HG02852 (cell line): Measurements from ENCODE around the gene ABCA1.
"Not testable (repeated sequence)": the region's sequence is repeated elsewhere in the genome, so short reads cannot be mapped to it uniquely, and the experiment has no call there.

Experiments used
- ATAC-seq: cut with Tn5 transposase; IDR thresholded peaks from one replicate; pipeline ENCODE4 v1.9.1; 2021; ENCODE audit warnings: mild to moderate bottlenecking, moderate library complexity; ENCODE audit not compliant: unreplicated experiment

ABCA1 gene

DNA sequence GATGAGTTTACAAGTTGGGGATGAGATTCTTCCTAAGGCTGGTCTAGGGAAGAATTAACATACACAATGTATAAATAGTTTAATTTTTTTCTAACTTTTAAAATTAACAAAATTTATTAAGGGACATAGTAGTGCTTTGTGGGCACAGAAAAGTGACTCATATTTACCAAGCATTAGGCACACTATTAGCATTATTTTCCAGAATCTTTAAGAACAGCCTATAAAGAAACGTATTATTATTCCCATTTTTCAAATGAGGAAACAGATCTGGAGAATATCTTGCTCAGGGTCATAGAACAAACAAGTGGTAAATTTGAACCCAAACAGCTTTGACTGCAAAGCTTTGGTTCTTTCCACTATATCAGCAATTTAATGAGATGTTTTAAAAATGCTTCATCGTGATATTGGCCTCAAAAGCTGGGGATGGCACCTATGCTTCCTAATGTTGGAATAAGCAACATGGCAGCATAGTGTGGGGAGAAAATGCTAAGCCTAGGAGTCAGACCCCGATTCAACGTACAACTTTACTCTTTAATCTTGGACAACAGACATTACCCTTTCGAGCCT, 55.9 kb downstream of the ABCA1 start:
- ATAC-seq, result no peak

GRCh38 chr9:104869811-104870210, 58.1 kb downstream of the ABCA1 start:
- ATAC-seq, result no peak

GRCh38 chr9:104868687-104869404, 59.1 kb downstream of the ABCA1 start:
- ATAC-seq, result peak; percentile 97

- ATAC-seq, result no peak
These were observed 59.7 kb downstream of the ABCA1 start for GRCh38 chr9:104868303-104868686.

DNA sequence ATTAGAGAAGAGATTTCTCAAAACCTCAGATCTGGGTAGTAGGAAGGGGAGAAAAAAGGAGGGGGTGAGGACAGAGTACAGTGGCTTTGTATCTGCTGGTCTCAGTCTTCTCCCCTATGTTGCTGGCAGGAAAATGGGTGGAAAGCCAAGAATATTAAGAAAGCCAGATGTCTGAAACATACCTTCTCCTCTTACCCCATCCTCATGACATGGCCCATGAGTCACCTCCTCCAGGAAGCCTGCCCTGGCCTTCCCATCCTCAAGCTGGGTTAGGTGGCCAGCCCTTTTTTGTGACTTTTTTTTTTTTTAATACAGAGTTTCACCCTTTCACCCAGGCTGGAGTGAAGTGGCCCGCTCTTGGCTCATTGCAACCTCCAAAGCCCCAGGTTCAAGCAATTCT, 61.8 kb downstream of the ABCA1 start:
- no peak for ATAC-seq

DNA sequence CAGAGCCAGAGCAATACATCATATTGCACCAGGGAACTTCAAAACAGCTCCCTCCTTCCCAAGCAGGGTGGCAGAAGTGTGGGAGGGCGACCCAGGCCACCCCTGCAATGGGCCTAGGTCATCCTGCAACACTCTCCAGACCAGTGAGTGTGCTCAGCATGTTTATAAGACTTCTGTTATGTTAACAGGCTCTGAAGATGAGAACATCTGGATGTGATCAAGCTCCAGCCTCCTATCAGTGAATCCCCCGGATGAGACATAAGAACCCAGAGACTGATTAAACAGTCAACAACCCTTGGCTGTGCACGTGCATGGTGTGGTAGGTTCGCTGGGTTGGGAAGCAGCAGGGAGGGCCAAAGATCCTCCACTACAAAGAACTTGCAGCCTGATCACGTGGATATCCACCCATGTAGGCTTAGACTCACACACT, 63.3 kb downstream of the ABCA1 start:
- no peak for ATAC-seq

GRCh38 chr9:104863180-104863883, 64.6 kb downstream of the ABCA1 start:
- peak; percentile 88 for ATAC-seq

GRCh38 chr9:104861397-104861796, 66.6 kb downstream of the ABCA1 start:
- no peak for ATAC-seq

GRCh38 chr9:104860263-104860662, 67.7 kb downstream of the ABCA1 start:
- peak; percentile 50 for ATAC-seq

- ATAC-seq, result no peak
These were observed 69.1 kb downstream of the ABCA1 start for GRCh38 chr9:104858846-104859245.

- ATAC-seq, result no peak
These were observed 69.7 kb downstream of the ABCA1 start for GRCh38 chr9:104858271-104858670.

- no peak for ATAC-seq
These were observed 71.5 kb downstream of the ABCA1 start for GRCh38 chr9:104856413-104856941.

- ATAC-seq, result no peak
These were observed 72.1 kb downstream of the ABCA1 start for GRCh38 chr9:104855807-104856206.

- ATAC-seq, result not testable (repeated sequence)
These were observed 72.7 kb downstream of the ABCA1 start for GRCh38 chr9:104855258-104855657.

GRCh38 chr9:104854613-104855012, 73.3 kb downstream of the ABCA1 start:
- no peak for ATAC-seq

DNA sequence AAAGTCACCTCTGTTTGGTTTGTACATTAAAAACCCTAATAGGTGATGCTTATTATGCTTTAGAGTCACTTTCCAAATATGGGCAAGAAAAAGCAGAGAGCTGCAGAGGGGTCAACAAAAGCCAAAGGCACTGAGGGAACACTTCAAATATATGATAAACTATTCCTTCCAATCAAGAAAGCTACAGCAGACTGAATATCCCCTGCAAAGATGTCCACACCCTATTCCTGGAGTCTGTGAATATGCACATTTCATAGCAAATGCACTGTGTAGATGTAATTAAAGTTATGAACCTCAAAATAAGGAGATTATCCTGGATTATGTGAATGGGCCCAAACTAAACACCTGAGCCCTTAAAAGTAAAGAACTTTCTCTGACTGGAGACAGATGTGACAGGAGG, 74.3 kb downstream of the ABCA1 start:
- no peak for ATAC-seq

- no peak for ATAC-seq
These were observed 74.8 kb downstream of the ABCA1 start for GRCh38 chr9:104853159-104853558.

DNA sequence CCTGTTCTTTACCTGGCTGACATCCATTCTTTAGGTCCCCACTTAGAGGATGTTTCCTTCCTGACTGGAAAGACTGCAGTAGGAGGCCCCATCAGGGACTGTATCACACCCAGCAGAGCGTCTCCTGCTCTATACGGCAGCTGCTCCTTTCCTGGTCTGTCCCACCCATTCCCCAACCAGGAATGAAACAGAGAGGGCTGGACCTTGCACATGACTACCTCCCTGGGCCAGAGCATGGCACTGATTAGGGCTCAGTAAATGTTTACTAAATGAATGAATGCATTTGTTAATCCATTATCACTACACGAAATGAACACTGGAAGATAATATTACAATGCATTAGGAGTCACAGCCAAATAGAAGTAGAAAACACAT, 76.4 kb downstream of the ABCA1 start:
- ATAC-seq, result no peak

DNA sequence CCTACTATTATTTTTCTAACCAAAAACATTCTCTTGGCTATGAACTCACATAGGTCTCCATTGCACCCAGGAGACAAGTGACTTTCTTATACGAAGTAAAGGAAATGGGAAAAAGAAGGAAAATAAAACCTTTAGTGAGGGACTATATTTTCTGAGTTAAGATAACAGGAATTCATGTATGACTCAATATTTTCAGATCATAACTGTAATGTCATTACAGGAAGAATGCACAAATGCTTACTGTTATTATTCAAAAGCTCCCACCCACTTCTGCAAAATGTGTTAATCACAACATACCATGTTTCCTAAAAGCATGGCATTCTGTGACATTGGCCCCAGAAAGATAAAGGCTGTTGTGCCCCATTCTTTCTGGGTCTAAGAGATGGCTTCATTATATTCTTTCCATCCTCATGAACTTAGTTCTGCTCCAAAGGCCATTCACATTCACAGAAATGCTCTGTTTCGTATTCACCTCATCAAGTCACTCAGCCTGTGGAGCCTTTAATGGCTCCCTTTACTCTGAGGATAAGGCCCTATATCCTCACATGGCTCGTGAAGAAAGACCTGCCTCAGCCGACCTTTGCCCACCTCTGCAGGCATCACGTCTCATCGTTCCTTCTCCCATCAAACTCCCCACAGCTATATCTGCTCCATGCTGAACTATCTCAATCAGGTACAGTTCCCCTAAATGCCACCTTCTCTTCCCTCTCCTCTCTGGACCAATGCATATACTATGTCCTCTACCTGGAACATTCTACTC, 77.0 kb downstream of the ABCA1 start:
- ATAC-seq, result no peak

DNA sequence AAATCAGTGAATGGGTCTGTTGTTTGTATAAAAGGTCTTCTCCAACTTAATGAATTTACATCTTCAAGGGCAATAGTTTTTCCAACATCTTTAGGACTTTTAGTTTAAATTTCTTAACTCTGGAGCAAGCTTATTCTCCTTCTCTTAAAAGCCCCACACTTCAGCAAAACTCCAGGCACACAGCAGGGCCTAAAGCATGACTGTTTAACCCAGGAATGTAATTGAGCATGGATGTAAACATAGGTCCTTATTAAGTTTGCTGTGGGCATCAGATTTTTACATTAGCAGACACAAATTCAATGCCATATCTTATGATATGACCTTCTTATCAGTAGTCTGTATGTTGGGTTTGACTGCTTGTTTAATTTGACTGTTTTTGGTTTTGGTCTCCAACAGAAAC, 78.9 kb downstream of the ABCA1 start:
- no peak for ATAC-seq

GRCh38 chr9:104844710-104845109, 83.2 kb downstream of the ABCA1 start:
- ATAC-seq, result no peak
